ENCODE results near the gene RERE. TPM values are rescaled to one million over a fixed set of nuclear protein-coding genes. Genes with fewer than 3 reads are reported as not detected.
"Not testable (repeated sequence)": the region's sequence is repeated elsewhere in the genome, so short reads cannot be mapped to it uniquely, and the experiment has no call there.

The RERE gene
- total RNA-seq, 1 donor from 2014 or later = 141 TPM

DNA sequence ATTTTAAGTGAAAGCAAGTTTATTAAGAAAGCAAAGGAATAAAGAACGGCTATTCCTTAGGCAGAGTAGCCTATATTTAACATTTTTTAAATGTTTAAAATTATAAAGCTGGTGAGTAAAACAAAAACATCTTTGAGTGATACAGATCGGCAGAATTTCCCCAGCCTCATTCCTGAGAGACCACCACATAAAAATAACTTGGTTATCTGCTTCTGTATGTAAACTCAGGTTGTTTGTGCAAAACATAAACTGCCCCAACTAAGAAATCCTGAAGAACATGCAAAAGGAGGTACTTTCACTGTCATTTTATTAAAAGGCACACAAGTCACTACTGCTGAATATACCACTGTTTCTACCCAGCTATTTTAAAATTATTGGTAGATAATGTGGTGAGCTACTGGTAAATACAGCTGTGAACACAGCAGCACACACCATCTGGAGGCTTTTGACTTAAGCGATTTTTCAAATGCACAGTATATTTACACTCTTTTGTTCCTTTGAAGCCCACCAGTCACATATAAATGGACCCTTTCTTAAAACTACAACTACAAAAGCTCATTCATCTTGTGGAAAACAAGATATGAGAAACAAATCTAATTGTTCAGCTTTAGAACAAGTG is 119.3 kb downstream of the RERE start:
- no peak for DNase-seq (ENCODE audit: extremely low read depth, low read depth, low spot score)

DNA sequence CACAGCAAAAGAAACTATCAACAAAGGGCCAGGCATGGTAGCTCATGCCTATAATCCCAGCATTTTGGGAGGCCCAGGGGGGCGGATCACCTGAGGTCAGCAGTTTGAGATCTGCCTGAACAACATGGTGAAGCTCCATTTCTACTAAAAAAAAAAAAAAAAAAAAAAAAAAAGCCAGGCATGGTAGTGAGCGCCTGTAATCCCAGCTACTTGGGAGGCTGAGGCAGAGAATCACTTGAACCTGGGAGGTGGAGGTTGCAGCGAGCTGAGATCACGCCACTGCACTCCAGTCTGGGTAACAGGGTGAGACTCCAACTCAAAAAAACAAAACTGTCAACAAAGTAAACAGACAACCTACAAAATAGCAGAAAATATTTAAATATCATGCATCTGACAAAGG is 122.0 kb downstream of the RERE start:
- DNase-seq (ENCODE audit: extremely low read depth, low read depth, low spot score) = not testable (repeated sequence)

- DNase-seq (ENCODE audit: extremely low read depth, low read depth, low spot score) = no peak
Measured at GRCh38 chr1:8693107-8693506, 124.3 kb downstream of the RERE start.

DNA sequence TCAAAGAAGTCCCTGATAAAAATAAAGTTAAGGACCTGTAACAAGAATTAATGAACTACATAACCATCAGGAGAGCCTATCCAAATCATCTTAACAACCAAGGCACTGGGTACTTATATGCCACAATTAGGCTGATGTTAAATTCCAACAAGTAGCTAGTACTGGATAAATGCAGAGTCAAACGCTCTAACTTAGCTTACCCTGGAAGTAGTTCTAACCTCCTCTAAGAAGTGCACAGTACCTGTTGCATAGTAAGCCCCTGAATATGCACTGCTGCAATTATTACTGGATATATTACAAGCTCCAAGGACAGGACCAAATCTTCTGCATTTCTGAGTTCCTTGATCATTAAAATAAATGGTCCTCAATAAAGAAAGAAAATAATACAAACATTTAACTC is 125.8 kb downstream of the RERE start:
- DNase-seq (ENCODE audit: extremely low read depth, low read depth, low spot score) = no peak

DNA sequence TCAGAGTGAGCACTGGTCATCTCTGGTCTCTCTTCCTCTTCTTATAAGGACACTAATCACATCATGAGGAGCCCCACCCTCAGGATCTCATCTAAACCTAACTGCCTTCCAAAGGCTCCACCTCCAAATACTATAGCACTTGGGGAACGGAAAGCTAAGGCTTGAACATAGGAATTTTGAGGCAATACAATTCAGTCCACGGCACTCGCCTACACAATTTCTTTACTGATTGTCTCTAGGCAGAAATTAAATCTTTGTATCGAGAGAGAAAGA is 127.3 kb downstream of the RERE start:
- no peak for DNase-seq (ENCODE audit: extremely low read depth, low read depth, low spot score)

DNA sequence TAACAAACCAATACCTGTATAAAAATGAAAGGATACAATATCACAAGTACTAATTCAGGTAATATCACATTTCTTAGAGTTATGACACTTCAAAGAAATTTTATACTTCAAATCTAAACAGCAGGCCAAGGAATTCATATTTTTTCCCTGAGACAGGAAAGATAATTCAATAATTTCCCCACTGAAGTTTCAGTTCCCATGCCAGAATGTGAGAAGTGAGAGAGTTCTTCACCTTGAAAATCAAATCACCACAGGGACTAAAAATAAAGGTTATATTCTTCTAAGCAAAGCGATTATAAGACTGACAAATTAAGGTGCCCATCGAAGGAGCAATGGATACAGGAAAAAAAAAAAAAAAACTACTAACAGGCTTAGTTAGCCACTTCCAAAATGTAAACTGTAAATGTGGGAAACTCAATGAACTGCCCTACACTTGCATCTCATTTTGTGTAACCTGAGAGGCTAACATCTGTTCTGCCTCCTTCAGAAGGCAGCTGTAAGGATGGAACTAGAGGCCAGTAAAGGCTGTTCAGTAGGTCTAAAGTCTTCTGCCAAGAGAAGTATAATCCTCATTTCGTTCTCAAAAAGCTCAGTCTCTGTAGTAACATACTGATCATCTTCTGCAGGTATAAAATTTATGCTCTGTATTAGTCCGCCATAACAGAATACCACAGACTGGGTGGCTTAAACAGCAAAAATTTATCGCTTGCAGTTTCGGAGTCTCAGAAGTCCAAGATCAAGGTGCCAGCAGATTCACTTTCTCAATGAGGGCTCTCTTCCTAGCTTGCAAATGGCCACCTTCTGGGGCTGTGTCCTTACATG is 127.8 kb downstream of the RERE start:
- DNase-seq (ENCODE audit: extremely low read depth, low read depth, low spot score) = no peak

DNA sequence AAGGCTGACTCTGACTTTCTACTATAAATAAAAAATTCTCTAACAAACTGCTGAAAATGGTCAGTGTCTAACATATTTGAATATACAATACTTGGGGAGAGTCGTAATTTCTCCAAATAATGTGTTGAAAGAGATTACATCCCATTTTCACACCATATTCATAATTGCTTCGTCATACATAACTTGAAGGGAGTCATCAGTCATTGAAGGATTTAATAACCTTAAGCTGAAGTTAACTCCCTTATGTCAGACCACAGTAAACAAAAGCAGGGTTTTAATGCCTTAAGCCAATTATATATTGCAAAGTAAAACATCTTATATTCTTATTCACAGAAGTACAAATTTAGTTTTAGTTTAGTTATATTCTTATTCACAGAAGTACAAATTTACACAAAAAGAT is 129.9 kb downstream of the RERE start:
- DNase-seq (ENCODE audit: extremely low read depth, low read depth, low spot score) = no peak

DNA sequence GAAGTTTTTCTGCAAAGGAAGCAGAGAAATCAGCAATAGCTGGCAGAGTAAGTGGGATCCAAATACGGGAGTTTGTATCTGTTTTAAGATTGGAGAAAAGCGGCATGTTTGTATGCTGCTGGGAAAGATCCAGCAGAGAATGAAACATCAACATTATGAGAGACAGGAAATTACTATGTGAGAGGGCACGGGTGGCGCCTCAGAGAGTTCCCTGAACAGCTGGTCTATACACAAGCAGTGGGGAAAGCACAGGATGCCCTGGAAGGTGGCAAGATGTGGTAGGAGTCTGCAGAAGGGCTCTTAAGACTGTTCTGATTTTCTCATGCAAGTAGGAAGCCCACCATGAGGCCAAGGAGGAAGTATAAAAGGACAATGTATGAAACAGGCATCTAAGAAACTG is 130.4 kb downstream of the RERE start:
- DNase-seq (ENCODE audit: extremely low read depth, low read depth, low spot score) = no peak

- DNase-seq (ENCODE audit: extremely low read depth, low read depth, low spot score) = no peak
Measured at GRCh38 chr1:8685463-8685862, 132.0 kb downstream of the RERE start.

GRCh38 chr1:8684590-8684989 is 132.8 kb downstream of the RERE start:
- DNase-seq (ENCODE audit: extremely low read depth, low read depth, low spot score) = no peak

DNA sequence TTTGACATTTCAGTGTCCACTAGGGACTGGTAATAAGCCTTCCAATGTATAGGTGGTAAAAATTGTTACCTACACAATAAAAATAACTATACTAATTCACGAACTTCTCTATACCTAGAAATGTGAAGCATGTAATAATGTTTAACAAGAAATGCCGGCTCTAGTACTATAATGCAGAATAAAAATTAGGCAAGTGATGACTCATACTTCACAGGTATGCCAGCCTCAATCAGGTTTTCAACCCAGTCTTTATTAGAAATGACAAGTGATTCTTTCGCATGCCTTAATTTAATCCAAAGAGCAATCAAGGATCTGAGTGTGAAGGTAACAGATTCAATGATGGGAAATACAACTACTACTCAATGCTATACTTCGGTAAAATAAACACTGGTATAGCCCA is 134.9 kb downstream of the RERE start:
- no peak for DNase-seq (ENCODE audit: extremely low read depth, low read depth, low spot score)

DNA sequence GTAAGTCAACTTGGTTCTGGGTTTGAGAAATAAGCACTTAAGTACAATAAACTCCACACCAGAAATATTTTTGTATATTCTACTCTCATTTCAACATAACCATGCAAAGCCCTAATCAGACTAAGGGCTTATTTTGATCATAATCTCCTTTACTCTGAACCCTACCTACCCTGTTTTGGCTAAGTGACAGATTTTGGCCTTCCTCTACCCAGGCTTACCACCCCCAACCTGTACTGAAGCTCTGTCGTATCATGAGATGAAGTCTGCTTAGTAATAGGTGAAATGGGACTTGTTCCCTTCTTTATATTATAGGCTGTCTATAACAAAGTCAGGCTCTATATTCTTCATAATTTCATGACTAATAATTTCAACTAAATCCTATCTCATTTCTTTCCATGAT is 135.5 kb downstream of the RERE start:
- DNase-seq (ENCODE audit: extremely low read depth, low read depth, low spot score) = no peak

GRCh38 chr1:8680664-8681650 is 136.5 kb downstream of the RERE start:
- no peak for DNase-seq (ENCODE audit: extremely low read depth, low read depth, low spot score)

DNA sequence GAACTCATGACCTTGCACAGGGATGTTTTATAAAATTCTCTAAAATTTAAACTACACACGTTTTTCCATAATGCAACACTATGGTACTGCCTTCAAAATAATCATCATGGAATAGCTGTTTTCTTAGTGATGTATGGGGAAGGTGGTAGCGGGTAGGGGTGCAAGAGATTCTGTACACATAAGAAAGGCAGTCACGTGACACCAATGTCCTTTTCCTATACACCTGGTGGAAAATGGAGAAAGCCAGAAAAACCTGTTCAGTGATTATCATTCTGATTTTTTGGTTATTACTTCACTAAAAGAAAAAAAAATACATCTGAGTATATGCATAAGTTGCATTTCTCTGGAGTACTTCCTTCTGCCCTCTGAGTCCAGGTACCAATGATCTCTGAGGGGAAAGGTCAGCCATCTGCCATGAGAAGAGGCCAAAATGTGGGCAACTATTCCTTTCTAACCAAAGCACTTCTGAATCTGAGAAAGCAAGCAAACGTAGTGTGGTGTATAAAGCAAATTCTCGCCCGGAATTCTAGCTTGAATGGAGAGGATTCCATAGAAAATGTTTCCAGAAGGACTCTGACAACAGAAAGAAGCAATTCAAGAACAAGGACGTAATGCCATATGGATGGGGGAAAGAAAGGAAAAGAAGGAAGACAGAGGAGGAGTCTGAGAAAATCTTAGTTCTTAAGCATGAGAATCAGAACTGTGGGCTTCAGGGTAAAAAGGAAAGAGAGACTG is 137.3 kb downstream of the RERE start:
- no peak for DNase-seq (ENCODE audit: extremely low read depth, low read depth, low spot score)

- DNase-seq (ENCODE audit: extremely low read depth, low read depth, low spot score) = no peak
Measured at GRCh38 chr1:8679395-8679800, 138.0 kb downstream of the RERE start.

DNA sequence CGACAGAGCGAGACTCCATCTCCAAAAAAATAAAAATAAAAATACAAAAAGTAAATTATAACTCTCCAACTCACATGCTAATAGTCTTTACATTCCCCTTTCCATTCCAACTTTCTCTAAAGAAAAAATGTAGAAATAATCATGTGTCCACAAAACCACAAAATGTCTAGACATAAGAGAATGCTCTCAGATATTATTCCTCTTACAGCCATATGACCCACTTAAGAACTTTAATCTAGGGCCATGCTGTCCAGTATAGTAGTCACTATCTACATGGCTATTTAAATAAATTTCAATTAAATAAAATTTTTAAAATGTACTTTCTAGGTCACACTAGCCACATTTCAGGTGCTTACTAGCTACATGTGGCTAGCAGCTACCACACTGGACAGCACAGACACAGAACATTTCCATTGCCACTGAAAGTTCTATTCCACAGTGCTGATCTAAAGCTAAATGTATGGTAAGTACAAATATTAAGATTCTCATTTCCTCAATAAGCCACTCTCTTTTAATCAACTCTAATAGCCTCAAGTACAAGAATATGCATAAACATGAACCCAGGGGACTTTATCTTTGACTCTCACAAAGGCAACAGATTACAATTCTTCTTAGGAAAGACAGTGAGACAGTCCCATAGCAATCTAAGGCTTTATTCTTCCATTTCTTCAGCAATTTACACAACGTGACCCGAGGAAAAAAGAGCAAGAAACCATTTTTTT is 138.6 kb downstream of the RERE start:
- DNase-seq (ENCODE audit: extremely low read depth, low read depth, low spot score) = no peak

GRCh38 chr1:8677782-8678181 is 139.7 kb downstream of the RERE start:
- no peak for DNase-seq (ENCODE audit: extremely low read depth, low read depth, low spot score)

- DNase-seq (ENCODE audit: extremely low read depth, low read depth, low spot score) = no peak
Measured at GRCh38 chr1:8676813-8677212, 140.6 kb downstream of the RERE start.

DNA sequence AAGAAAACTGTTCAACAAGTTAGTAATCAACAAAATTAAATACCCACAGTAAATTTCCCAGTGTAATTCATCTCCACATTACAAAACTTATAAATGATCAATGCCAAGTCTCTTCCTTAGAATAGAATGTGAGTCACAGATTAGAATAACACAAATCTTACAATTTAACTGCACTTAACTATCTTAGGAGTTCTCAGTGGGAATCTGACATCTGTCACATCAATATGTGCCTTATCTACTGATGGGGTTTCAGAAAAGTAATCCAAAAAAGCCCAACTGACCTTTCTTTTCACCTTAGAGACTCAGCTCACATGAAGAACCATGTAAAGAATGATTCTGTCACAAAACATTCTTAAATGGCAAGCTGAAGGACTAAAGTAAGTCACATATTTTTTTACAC is 141.4 kb downstream of the RERE start:
- no peak for DNase-seq (ENCODE audit: extremely low read depth, low read depth, low spot score)

GRCh38 chr1:8674912-8675311 is 142.5 kb downstream of the RERE start:
- DNase-seq (ENCODE audit: extremely low read depth, low read depth, low spot score) = no peak
